Activated CD4-positive, alpha-beta memory T cell treated with anti-CD3 and anti-CD28 coated beads, Interleukin-2, amount 10 ng/mL, durations not matched to agents 7 days and 5 days (primary cell): ENCODE data around the gene CRIP2. TPM values are rescaled to one million over a fixed set of nuclear protein-coding genes. Genes with fewer than 3 reads are reported as not detected.

ENCODE experiments used
- CTCF ChIA-PET: fragments of 350-600 bp; sonication (Branson Sonifier 250); formaldehyde crosslinking; loops from one replicate; lab custom pipeline; 2021; ENCODE audit warnings: antibody characterized with exemption, inconsistent platforms; lab: Charles Lee
- POLR2A ChIA-PET: fragments of 350-600 bp; sonication (Branson Sonifier 250); formaldehyde crosslinking; loops from one replicate; lab custom pipeline; 2021; ENCODE audit warnings: antibody characterized with exemption; lab: Charles Lee
- DNase-seq: peaks from one replicate; pipeline ENCODE4 v3.0.0-alpha.2; 2020
- H3K27ac Mint-ChIP-seq: one replicate; pipeline ENCODE4 v1.8.0; 2021; ENCODE audit warnings: mild to moderate bottlenecking, mixed read lengths
- H3K27me3 Mint-ChIP-seq: one replicate; pipeline ENCODE4 v1.8.0; 2021; ENCODE audit warnings: mixed read lengths
- H3K36me3 Mint-ChIP-seq: one replicate; pipeline ENCODE4 v1.8.0; 2021; ENCODE audit warnings: low read depth, mixed read lengths
- H3K4me1 Mint-ChIP-seq: one replicate; pipeline ENCODE4 v1.8.0; 2021; ENCODE audit warnings: mixed read lengths
- H3K4me3 Mint-ChIP-seq: one replicate; pipeline ENCODE4 v1.8.0; 2021; ENCODE audit warnings: mild to moderate bottlenecking, mixed read lengths
- H3K9me3 Mint-ChIP-seq: one replicate; pipeline ENCODE4 v1.8.0; 2021; ENCODE audit warnings: mixed read lengths
- total RNA-seq, 2 experiments: library from RNA; stranded (reverse); gene quantifications; one replicate each; pipeline ENCODE4 v1.2.3, GENCODE V29; 2021

Gene CRIP2
- total RNA-seq, 2 experiments from 2014 or later = 1.8 to 1.9 TPM

DNA sequence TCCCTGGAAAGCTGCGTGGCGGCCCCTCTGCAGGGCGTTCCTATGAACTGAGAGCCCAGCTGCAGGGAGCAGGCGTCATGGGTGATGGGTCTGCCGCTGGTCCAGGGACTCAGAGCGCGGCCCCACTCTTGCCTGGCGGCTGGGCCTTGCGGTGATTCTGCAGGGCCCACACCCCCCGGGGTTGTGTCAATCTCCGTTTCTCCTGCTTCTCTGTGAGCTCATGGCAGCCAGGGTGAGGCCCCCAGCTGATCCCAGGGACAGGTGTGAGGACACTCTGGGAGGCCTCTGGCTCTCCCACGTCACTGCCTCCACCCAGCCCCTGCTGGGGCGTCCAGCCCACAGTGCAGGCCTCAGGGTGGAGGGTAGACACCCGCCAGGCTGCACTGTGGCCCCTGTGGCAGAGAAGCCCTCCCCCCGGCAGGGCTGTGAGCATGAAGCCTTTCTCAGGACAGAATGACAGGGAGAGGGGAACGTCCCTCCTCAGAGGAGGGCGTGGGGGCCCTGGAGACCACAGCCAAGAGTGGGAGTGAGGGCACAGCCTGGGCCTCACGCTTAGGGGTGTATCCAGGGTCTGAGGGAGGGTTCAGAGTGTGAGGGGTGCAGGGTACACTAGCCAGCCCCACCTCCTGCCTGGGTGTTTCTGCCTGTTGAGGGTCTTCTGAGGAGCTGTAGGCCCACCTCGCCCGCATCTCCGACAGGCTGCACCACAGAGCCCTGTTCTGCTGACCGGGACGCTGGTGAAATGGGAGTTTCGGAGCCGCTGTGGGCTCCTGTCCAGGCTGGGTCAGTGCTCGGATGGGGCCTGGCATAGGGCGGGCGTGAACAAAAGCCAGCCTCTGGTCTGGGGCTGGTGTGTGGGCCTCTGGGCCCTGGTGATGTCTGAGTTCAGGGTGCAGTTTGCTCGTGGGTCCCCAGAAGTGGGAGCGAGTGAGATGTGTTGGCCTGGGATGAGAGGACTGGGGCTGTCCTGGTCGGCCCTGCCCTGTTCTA lies 26.7 kb upstream of the CRIP2 start:
- Mint-ChIP-seq H3K9me3 (no peaks in the 10 kb centered on the region), H3K4me3 (no peak overlapping the region), H3K4me1 (no peaks in the 10 kb centered on the region), H3K36me3 (no peaks in the 10 kb centered on the region), H3K27ac (no peak overlapping the region), H3K27me3 (no peaks in the 10 kb centered on the region)
- no peak for DNase-seq
- POLR2A ChIA-PET = interaction anchor here (1.0 to 1.2 kb wide), 2 partner anchors 42 to 49 kb away, joined by 3 to 5 read pairs; partner anchors contain the start of gene TEX22
- CTCF ChIA-PET = interaction anchor here (0.7 to 1.9 kb wide), 8 partner anchors 9 to 80 kb away, joined by 3 to 9 read pairs (median 3); no protein-coding TSS in a partner anchor

GRCh38 chr14:105448706-105449111 lies 25.9 kb upstream of the CRIP2 start:
- no peak overlapping the region for H3K27ac Mint-ChIP-seq
- no peaks in the 10 kb centered on the region for H3K9me3 Mint-ChIP-seq
- H3K4me3 Mint-ChIP-seq = no peak overlapping the region
- peak; percentile 65 for DNase-seq
- POLR2A ChIA-PET = interaction anchor here (1.0 to 1.2 kb wide), 2 partner anchors 42 to 50 kb away, joined by 3 to 5 read pairs; partner anchors contain the start of gene TEX22
- H3K36me3 Mint-ChIP-seq = peaks cover 4% of the 10 kb centered on the region
- H3K4me1 Mint-ChIP-seq = no peaks in the 10 kb centered on the region
- CTCF ChIA-PET = interaction anchor here (0.7 to 1.9 kb wide), 8 partner anchors 9 to 80 kb away, joined by 3 to 9 read pairs (median 3); no protein-coding TSS in a partner anchor
- H3K27me3 Mint-ChIP-seq = no peaks in the 10 kb centered on the region

DNA sequence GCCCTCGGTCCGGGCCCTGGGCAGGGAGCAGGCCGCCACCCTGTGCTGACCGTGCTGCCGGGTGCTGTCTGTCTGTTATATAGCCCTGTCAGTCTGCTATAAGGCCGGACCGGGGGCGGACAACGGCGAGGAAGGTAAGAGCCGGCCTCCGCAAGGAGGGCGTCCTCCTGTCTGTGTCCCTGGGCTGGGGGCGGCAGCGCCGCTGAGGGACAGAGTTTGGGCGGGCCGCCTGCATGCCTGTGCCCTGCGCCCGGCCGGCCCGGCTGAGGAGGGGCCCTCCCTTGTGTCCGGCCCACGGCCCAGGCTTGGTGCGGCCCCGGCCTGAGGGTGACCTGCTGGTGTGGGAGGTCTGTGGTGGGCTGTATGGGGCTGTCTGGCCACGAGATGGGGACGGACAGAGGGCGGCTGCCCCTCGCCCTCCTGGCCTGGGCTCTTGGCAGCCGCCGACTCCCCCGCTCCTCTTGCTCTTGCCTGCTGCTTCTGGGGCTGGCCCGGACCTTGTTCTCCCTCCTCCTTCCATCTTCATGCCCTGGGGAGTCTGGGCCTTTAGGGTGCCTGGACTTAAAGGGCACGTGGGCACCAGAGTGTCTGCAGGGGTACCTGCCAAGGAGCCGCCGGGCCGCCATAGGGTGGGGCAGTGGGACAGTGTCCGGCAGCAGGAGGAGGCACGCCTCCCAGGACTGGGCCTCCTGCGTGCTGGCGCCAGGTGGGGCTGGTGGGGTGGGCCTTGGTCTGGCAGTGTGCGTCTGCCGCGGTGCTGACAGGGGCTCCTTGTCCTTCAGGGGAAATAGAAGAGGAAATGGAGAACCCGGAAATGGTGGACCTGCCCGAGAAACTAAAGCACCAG lies 25.1 kb upstream of the CRIP2 start:
- Mint-ChIP-seq H3K9me3 (no peaks in the 10 kb centered on the region), H3K27me3 (no peaks in the 10 kb centered on the region), H3K4me3 (no peak overlapping the region), H3K36me3 (peaks cover 4% of the 10 kb centered on the region), H3K4me1 (no peaks in the 10 kb centered on the region), H3K27ac (no peak overlapping the region)
- POLR2A ChIA-PET = no interaction called here
- no peak for DNase-seq
- CTCF ChIA-PET = interaction anchor here (0.7 to 1.5 kb wide), 2 partner anchors 15 to 79 kb away, joined by 3 read pairs; no protein-coding TSS in a partner anchor

GRCh38 chr14:105450123-105450505 lies 24.5 kb upstream of the CRIP2 start:
- Mint-ChIP-seq H3K4me3 (no peak overlapping the region), H3K27ac (no peak overlapping the region), H3K4me1 (no peaks in the 10 kb centered on the region), H3K36me3 (peaks cover 4% of the 10 kb centered on the region), H3K9me3 (no peaks in the 10 kb centered on the region), H3K27me3 (no peaks in the 10 kb centered on the region)
- no peak for DNase-seq
- POLR2A ChIA-PET = no interaction called here
- CTCF ChIA-PET = interaction anchor here (0.7 to 1.5 kb wide), 2 partner anchors 16 to 79 kb away, joined by 3 read pairs; no protein-coding TSS in a partner anchor

DNA sequence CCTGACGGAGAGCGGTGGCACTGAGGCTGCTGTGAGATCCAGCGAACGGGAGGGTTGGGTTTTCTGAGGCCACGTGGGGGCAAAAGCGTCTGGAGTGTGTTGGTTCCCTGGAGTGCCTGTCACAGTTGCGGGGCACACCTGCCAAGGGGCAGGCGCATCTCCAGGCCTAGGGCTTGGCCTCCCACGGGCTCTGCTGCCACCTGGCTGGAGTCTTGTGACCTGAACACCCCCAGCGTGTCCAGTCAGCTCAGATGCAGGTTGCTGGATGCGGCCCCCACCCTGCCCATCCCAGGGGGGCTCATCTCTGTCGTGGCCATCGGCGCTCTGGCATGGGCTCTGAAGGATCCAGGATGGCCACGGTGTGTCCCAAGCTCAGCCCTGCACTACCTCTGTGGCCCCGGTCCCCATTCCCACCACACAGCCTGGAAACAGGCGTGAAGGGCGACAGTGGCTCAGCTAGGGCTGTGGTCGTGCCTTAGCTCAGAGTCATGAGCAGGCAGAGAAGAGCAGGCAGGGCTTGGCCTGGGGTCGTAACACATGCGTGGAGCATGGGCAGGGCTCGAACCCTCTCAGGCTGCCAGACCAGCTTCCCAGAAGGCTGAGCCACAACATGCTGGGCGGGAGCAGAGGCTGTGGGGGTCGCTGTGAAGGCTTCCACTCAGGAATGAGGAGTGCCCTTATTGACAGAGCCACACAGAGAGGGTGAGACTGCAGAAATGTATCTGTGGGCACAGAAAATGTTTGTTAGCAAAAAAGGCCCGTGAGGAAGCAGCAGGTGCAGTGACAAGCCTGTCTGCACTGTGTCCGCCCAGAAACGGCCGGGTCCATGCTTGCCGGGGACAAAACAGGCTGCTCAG lies 23.5 kb upstream of the CRIP2 start:
- ChIA-PET POLR2A (no interaction called here), CTCF (interaction anchor here (1.5 kb wide), 1 partner anchor 17 kb away, joined by 3 read pairs; no protein-coding TSS in a partner anchor)
- no peak overlapping the region for H3K27ac Mint-ChIP-seq
- no peaks in the 10 kb centered on the region for H3K9me3 Mint-ChIP-seq
- no peaks in the 10 kb centered on the region for H3K4me1 Mint-ChIP-seq
- no peak overlapping the region for H3K4me3 Mint-ChIP-seq
- DNase-seq = no peak
- H3K36me3 Mint-ChIP-seq = peaks cover 7% of the 10 kb centered on the region
- no peaks in the 10 kb centered on the region for H3K27me3 Mint-ChIP-seq

DNA sequence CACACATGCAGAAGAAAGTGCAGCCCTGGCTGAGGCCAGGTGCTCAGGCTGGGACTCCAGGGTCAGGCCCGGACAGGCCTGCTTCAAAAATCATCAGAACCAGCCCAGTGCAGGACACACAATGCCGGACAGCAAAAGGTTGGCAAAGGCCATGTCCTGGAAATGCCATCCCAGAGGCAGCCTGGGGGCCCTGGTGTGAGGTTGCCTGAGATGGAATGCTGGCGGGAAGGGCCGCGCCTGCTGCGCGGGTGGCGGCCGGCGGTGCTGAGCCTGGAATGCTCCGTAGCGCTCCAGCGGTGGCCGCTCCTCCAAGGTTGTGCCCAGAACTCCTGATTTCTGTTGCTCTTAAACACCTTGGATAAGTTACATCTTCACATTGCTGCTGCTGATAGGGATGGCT lies 21.7 kb upstream of the CRIP2 start:
- no peak for DNase-seq
- H3K4me1 Mint-ChIP-seq = no peaks in the 10 kb centered on the region
- no peaks in the 10 kb centered on the region for H3K9me3 Mint-ChIP-seq
- H3K27me3 Mint-ChIP-seq = no peaks in the 10 kb centered on the region
- no peak overlapping the region for H3K27ac Mint-ChIP-seq
- ChIA-PET POLR2A (no interaction called here), CTCF (no interaction called here)
- no peak overlapping the region for H3K4me3 Mint-ChIP-seq
- peaks cover 7% of the 10 kb centered on the region for H3K36me3 Mint-ChIP-seq

GRCh38 chr14:105453847-105454246 lies 20.8 kb upstream of the CRIP2 start:
- Mint-ChIP-seq H3K9me3 (no peaks in the 10 kb centered on the region), H3K4me1 (no peaks in the 10 kb centered on the region), H3K4me3 (no peak overlapping the region), H3K27me3 (no peaks in the 10 kb centered on the region), H3K27ac (no peak overlapping the region), H3K36me3 (peaks cover 7% of the 10 kb centered on the region)
- POLR2A ChIA-PET = no interaction called here
- DNase-seq = no peak
- CTCF ChIA-PET = no interaction called here

DNA sequence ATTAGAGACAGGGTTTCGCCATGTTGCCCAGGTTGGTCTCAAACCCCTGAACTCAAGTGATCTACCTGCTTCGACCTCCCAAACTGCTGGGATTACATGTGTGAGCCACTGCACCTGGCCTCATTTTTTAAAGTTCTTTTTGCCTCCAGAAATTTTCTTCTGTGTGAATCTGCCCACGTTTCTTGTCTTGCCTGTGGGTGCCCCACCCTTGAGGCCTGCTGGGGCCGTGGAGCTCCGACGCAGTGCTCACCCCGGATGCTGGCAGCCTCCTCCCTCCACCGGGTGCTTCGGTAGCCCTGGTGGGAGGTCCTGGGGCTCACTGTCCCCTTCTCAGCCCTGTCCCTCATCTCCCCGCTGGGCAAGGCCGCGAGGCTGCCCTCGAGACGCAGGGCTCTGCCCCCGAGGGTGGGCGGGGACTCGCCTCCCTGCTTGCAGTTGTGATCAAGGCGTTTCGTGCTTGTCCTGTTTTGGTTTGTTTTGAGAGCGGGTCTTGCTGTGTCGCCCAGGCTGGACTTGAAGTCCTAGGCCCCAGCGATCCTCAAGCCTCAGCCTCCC lies 19.5 kb upstream of the CRIP2 start:
- H3K27me3 Mint-ChIP-seq = no peaks in the 10 kb centered on the region
- H3K9me3 Mint-ChIP-seq = no peaks in the 10 kb centered on the region
- ChIA-PET POLR2A (no interaction called here), CTCF (no interaction called here)
- H3K27ac Mint-ChIP-seq = no peak overlapping the region
- no peak for DNase-seq
- H3K4me3 Mint-ChIP-seq = no peak overlapping the region
- peaks cover 7% of the 10 kb centered on the region for H3K36me3 Mint-ChIP-seq
- no peaks in the 10 kb centered on the region for H3K4me1 Mint-ChIP-seq

DNA sequence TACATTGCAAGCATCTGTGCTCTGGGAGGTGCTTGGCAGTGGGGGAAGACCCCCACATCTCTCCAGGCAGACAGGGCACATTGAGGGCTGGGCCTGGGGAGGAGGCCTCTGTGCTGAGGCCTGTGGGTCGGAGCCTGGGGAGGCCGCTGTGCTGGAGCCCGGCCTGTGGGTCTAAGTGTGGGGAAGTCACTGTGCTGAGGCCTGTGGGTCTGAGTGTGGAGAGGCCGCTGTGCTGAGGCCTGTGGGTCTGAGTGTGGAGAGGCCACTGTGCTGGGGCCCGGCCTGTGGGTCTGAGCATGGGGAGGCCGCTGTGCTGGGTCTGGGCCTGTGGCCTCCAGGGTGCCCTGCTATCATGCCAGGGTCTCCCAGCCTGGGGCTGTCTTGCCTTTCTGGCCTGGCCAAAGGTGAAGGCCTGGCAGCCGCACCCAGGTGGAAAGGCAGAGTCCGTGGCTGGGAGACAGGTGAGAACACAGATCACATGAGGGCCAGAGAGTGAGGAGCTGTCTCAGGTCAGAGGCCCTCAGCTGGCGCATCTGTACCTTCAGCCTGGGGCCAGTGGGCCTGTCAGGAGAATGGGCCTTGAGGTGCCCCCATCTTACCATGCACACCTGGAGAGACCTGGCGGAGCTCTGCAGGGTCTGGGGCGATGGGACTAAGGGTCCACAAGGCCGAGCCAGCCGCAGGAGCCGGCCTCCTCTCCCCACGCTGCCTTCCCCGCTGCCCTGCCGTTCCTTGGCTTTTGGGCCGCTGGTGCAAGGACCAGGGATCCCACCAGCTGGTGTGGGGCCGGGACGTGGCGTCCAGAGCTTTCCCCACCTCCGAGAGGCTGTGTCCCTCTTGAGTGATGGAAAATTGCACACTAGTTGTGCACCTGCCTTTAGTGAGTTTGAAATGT lies 18.6 kb upstream of the CRIP2 start:
- no peak overlapping the region for H3K4me3 Mint-ChIP-seq
- ChIA-PET CTCF (interaction anchor here (1.1 kb wide), 1 partner anchor 34 kb away, joined by 5 read pairs; no protein-coding TSS in a partner anchor), POLR2A (no interaction called here)
- no peaks in the 10 kb centered on the region for H3K9me3 Mint-ChIP-seq
- peaks cover 10% of the 10 kb centered on the region for H3K36me3 Mint-ChIP-seq
- H3K27me3 Mint-ChIP-seq = no peaks in the 10 kb centered on the region
- no peak for DNase-seq
- H3K27ac Mint-ChIP-seq = no peak overlapping the region
- no peaks in the 10 kb centered on the region for H3K4me1 Mint-ChIP-seq

- Mint-ChIP-seq H3K27me3 (no peaks in the 10 kb centered on the region), H3K36me3 (peaks cover 14% of the 10 kb centered on the region), H3K4me1 (no peaks in the 10 kb centered on the region), H3K4me3 (no peak overlapping the region), H3K27ac (no peak overlapping the region), H3K9me3 (no peaks in the 10 kb centered on the region)
- ChIA-PET POLR2A (interaction anchor here (0.5 kb wide), 1 partner anchor 45 kb away, joined by 3 read pairs; no protein-coding TSS in a partner anchor), CTCF (interaction anchor here (1.1 to 1.2 kb wide), 2 partner anchors 9 to 33 kb away, joined by 3 to 5 read pairs; no protein-coding TSS in a partner anchor)
- DNase-seq = no peak
Observed at GRCh38 chr14:105456736-105457617, 17.6 kb upstream of the CRIP2 start.
